Measurements from ENCODE around the gene CNTN4. TPM values are rescaled to one million over a fixed set of nuclear protein-coding genes. Genes with fewer than 3 reads are reported as not detected.

Gene CNTN4
- total and polyA plus RNA-seq, 4 donors, result 1.2 to 3.8 (median 2.6) TPM

GRCh38 chr3:2372306-2372705 lies 273.6 kb downstream of the CNTN4 start:
- no peak overlapping the region for H3K27ac ChIP-seq (ENCODE audit: low read depth in 1 of 2, low read length in 2 of 2)
- no peaks in the 10 kb centered on the region for H3K9me3 ChIP-seq (ENCODE audit: control insufficient read depth in 4 of 4, low read length in 3 of 4)
- TF ChIP-seq SP1 (IDR thresholded peaks at IDR 0.05) (no peak), HNF4A (conservative IDR thresholded peaks at IDR 0.05) (no peak), ZBTB33 (IDR thresholded peaks at IDR 0.05) (no peak), FOXA2 (IDR thresholded peaks at IDR 0.05) (no peak), JUND (IDR thresholded peaks at IDR 0.05) (no peak), GABPA (IDR thresholded peaks at IDR 0.05 in 1 of 2, conservative IDR thresholded peaks at IDR 0.05 in 1 of 2) (no peak), MAX (IDR thresholded peaks at IDR 0.05) (no peak), CTCF (IDR thresholded peaks at IDR 0.05; ENCODE audit: low read depth, low read length, missing input control) (no peak), RXRA (IDR thresholded peaks at IDR 0.05) (no peak), HNF4G (IDR thresholded peaks at IDR 0.05) (no peak)
- H3K9ac ChIP-seq (ENCODE audit: low read depth in 1 of 2, low read length in 2 of 2), result no peak overlapping the region
- 74% methylated on average over 1 of the region's 1 CpG for WGBS
- no peaks in the 10 kb centered on the region for H3K36me3 ChIP-seq (ENCODE audit: control insufficient read depth in 4 of 4, insufficient read depth in 3 of 4, low read depth in 1 of 4, low read length in 3 of 4)
- H3K27me3 ChIP-seq (ENCODE audit: control insufficient read depth in 4 of 4, insufficient read depth in 4 of 4, low read length in 3 of 4), result peaks cover 0 to 3% (median 0%) of the 10 kb centered on the region in 4 donors
- no peak overlapping the region for H3K4me3 ChIP-seq (ENCODE audit: low read depth in 1 of 3, low read length in 3 of 3)
- no peaks in the 10 kb centered on the region for H3K4me1 ChIP-seq (ENCODE audit: control insufficient read depth in 4 of 4, insufficient read depth in 4 of 4, low read length in 3 of 4)
- no peak for DNase-seq (ENCODE audit: low spot score)

GRCh38 chr3:2375376-2375775 lies 276.7 kb downstream of the CNTN4 start:
- peaks cover 0 to 7% (median 0%) of the 10 kb centered on the region in 4 donors for H3K27me3 ChIP-seq (ENCODE audit: control insufficient read depth in 4 of 4, insufficient read depth in 4 of 4, low read length in 3 of 4)
- no peaks in the 10 kb centered on the region for H3K36me3 ChIP-seq (ENCODE audit: control insufficient read depth in 4 of 4, insufficient read depth in 3 of 4, low read depth in 1 of 4, low read length in 3 of 4)
- H3K27ac ChIP-seq (ENCODE audit: low read depth in 1 of 2, low read length in 2 of 2), result no peak overlapping the region
- WGBS, result 72% methylated on average over 3 of the region's 3 CpGs
- no peaks in the 10 kb centered on the region for H3K4me1 ChIP-seq (ENCODE audit: control insufficient read depth in 4 of 4, insufficient read depth in 4 of 4, low read length in 3 of 4)
- H3K9me3 ChIP-seq (ENCODE audit: control insufficient read depth in 4 of 4, low read length in 3 of 4), result no peaks in the 10 kb centered on the region
- no peak overlapping the region for H3K4me3 ChIP-seq (ENCODE audit: low read depth in 1 of 3, low read length in 3 of 3)
- no peak overlapping the region for H3K9ac ChIP-seq (ENCODE audit: low read depth in 1 of 2, low read length in 2 of 2)
- no peak for TF ChIP-seq GABPA (IDR thresholded peaks at IDR 0.05 in 1 of 2, conservative IDR thresholded peaks at IDR 0.05 in 1 of 2)
- no peak for TF ChIP-seq JUND (IDR thresholded peaks at IDR 0.05)
- no peak for TF ChIP-seq FOXA2 (IDR thresholded peaks at IDR 0.05)
- TF ChIP-seq REST (IDR thresholded peaks at IDR 0.05), result no peak
- DNase-seq (ENCODE audit: low spot score), result no peak

Measured in liver (tissue), 9 donors.